Stimulated activated CD4-positive, alpha-beta T cell treated with anti-CD3 and anti-CD28 coated beads, TNF-alpha, amount 100 ng/mL, for 4 hours (primary cell): Measurements from ENCODE around the gene DUS2.
"Not testable (repeated sequence)": the region's sequence is repeated elsewhere in the genome, so short reads cannot be mapped to it uniquely, and the experiment has no call there.

Experiments
- DNase-seq, 3 experiments: peaks; one replicate each; pipeline ENCODE4 v3.0.0-alpha.2; 2020; ENCODE audit warnings: low read depth in 3 of 3

The DUS2 gene

DNA sequence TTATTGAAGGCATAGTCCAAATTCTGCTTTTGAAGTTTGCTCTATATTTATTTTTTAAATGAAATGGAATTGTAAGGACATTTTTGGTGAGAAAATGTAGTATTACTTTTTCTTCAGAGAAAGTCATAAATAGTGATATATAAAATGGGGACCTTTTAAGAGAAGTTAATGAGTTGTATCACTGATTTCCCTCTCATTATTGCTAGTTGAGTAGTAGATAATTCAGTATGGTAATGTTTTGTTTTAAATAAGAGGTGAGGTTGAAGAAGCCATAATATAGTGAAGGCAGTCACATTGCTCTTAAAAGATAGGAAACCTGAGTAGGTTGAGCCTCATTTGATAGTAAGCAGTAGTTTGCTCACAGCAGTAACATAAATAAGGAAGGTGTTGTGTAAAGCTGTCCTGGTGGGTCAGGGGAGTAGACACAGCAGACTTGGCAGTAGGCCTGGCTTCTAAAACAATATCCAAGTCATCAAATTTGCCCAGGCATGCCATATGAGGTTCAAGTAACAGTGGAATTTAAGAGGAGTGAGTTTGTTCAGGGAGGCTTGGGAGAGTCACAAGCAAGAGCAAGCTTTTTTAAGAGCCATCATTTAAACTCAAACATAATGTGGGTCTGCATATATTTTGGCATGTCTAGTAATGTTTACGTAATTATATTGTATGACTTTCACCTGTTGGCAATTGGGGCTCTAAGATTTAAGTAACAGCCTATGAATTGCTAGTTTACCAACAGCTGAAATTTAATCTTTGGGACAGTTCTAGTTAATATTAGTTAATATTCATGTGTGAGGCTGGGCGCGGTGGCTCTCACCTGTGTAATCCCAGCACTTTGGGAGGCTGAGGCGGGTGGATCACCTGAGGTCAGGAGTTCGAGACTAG is 68.5 kb downstream of the DUS2 start:
- no peak for DNase-seq

GRCh38 chr16:68092275-68092674 is 69.2 kb downstream of the DUS2 start:
- DNase-seq: not testable (repeated sequence)

DNA sequence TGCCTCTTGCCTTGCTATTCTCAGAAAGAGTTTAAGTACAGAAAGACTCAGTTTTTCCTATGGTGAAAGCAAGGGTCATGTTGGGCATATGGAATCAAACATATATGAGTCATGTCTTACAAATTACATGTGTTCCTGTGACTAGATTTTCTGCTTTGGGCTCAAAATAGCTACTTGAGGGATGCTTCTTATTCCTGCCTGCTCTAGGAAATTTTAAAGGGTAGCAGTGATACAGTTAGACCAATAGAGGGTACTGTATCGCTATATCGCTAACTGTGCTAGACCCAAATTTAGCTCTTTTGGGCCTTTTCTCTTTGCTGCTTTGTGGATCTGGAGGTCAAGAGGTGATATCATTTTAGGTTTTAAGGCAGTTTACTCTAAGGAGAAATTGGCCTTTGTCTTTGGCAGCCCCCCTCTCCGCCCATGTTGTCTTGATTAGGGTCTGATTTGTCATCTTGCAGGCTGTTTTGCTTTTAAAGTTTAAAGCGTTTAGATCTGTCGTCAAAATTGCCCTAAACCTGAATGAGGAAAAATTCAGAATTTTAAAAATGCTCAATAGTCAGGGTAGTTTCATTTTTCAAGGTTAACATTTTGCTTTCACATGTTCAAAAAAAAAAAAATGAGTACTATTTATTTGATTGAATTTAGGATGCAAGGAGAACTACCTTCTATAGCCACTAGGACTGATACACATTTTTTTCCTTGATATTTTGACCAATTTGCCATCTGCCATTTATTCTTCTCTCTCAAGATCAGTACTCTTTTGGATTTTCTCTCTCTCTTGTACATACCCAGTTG is 70.9 kb downstream of the DUS2 start:
- DNase-seq: no peak

DNA sequence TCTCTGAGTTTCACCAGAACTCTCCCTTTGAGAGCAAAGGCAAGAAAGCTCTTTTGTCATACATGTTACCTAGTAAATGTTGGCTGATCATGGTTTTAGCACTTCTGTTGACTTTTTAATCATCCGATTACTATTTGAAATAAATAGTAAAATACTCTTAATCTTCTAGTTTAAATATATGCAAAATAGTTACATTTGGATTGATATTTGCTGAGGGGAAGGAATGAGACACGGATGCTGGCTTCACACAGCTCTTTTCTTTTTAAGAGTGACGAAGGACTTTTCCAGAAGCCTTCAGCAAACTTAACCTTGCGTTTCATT is 71.5 kb downstream of the DUS2 start:
- no peak for DNase-seq

DNA sequence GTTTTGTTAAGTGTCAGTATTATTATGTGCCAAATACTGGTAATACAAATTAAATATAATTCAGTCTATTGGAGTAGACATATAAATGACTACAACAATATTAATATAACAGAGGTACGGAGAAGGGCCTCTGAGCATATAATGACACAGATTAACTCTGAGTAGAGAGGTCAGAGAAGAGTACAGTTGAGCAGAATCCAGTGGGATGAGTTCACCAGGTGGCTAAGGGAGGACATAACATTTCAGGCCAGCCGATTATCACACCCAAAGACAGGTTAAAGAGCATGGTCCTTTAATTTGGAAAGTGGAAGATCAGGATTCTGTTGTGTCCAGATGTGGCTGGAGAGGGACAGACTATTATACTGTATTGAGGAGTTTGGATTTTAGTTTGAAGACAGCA is 73.4 kb downstream of the DUS2 start:
- DNase-seq: no peak

- DNase-seq: no peak
These were observed 74.0 kb downstream of the DUS2 start for GRCh38 chr16:68097088-68097487.

DNA sequence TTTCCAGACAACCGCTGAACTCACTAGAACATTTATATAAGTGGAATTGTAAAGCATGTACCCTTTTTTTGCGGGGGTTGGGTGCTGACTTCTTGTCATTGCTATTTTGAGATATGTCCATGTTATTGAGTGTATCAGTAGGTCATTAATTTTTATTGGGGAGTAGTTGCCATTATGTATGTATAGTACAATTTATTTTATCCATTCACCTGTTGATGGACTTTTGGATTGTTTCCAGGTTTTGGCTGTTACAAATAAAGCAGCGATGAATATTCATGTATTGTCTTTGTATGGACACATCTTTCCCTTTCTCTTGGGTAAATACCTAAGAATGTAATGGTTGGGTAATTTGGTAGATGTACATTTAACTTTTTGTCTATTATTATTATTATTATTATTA is 74.8 kb downstream of the DUS2 start:
- no peak for DNase-seq

- DNase-seq: no peak
These were observed 77.4 kb downstream of the DUS2 start for GRCh38 chr16:68100488-68100887.

DNA sequence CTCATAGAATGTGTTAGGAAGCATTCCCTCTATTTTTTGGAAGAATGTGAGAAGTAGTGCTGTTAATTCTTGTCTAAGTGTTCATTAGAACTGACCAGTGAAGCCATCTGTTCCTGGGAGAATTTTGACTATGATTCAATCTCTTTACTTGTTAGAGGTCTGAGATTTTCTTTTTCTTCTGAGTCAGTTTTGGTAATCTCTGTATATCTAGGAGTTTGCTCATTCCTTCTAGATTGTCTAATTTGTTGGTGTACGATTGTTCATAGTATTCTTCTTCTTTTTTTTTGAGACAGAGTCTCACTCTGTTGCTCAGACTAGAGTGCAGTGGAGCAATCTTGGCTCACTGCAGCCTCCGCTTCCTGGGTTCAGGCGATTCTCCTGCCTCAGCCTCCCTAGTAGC is 82.5 kb downstream of the DUS2 start:
- no peak for DNase-seq

DNA sequence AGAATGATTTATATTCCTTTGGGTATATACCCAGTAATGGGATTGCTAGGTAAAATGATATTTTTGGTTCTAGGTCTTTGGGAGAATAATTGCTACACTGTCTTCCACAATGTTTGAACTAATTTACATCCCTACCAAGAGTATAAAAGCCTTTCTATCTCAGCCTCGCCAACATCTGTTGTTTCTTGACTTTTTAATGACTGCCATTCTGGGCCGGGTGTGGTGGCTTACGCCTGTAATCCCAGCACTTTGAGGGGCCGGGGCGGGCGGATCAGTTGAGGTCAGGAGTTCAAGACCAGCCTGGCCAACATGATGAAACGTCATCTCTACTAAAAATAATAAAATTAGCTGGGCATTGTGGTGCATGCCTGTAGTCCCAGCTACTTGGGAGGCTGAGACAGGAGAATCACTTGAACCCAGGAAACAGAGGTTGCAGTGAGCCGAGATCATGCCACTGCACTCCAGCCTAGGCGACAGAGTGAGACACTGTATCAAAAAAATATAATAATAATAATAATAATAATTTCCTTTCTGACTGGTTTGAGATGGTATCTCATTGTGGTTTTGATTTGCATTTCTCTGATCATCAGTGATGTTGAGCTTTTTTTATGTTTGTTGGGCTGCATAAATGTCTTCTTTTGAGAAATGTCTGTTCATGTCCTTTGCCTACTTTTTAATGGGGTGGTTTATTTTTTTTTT is 84.3 kb downstream of the DUS2 start:
- not testable (repeated sequence) for DNase-seq

- not testable (repeated sequence) for DNase-seq
These were observed 86.1 kb downstream of the DUS2 start for GRCh38 chr16:68109156-68109555.

DNA sequence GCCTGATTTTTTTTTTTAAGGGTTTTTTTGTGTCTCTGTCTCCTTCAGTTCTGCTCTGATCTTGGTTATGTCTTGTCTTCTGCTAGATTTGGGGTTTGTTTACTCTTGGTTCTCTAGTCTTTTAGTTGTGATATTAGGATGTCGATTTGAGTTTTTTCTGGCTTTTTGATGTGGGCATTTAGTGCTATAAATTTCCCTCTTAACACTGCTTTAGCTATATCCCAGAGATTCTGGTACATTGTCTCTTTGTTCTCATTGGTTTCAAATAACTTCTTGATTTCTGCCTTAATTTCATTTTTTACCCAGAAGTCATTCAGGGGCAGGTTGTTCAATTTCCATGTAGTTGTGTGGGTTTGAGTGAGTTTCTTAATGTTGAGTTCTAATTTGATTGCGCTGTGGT is 87.5 kb downstream of the DUS2 start:
- not testable (repeated sequence) for DNase-seq

- DNase-seq: no peak
These were observed 88.3 kb downstream of the DUS2 start for GRCh38 chr16:68111379-68111778.

- DNase-seq: no peak
These were observed 90.1 kb downstream of the DUS2 start for GRCh38 chr16:68113059-68113761.

GRCh38 chr16:68113765-68114240 is 90.7 kb downstream of the DUS2 start:
- DNase-seq: no peak

DNA sequence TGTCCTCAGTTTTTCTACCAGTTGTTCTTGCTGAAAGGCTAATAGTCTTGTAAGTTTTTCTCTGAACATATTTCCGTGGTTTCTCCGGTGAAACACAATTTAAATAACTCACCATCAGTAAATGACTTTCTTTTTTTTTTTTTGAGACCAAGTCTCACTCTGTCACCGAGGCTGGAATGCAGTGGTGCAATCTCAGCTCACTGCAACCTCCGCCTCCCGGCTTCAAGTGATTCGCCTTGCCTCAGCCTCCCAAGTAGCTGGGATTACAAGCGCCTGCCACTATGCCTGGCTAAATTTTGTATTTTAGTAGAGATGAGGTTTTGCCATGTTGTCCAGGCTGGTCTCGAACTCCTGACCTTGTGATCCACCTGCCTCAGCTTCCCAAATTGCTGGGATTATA is 91.9 kb downstream of the DUS2 start:
- DNase-seq: not testable (repeated sequence)

GRCh38 chr16:68115851-68116250 is 92.8 kb downstream of the DUS2 start:
- DNase-seq: no peak

- DNase-seq: no peak
These were observed 93.3 kb downstream of the DUS2 start for GRCh38 chr16:68116256-68116867.

- DNase-seq: no peak
These were observed 94.8 kb downstream of the DUS2 start for GRCh38 chr16:68117884-68118283.

GRCh38 chr16:68118954-68119353 is 95.9 kb downstream of the DUS2 start:
- DNase-seq: not testable (repeated sequence)

- DNase-seq: not testable (repeated sequence)
These were observed 97.4 kb downstream of the DUS2 start for GRCh38 chr16:68120496-68120895.
